ENCODE results near the gene WNT3.
"Not testable (repeated sequence)": the region's sequence is repeated elsewhere in the genome, so short reads cannot be mapped to it uniquely, and the experiment has no call there.

Gene WNT3

DNA sequence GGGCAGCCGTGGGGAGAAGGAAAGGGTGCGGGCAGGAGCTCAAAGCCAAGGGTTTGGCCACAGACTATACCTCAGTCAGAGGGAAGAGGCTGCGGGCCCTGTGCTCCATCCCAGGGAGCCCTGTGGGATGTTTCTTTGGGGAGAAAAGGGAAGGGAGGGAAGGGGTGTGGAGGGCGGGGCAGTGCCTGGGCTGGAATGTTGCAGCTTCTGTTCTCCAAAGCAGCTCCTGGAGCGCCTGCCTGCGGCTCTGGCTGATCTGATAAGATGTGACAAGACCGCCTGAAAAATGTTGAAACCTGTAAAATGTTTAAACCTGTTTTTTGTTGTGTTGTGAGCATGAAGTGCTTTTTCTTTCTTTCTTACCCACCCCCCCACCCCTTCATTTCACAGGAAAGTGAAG is 32.8 kb downstream of the WNT3 start:
- no peak for DNase-seq (ENCODE audit: low spot score)

DNA sequence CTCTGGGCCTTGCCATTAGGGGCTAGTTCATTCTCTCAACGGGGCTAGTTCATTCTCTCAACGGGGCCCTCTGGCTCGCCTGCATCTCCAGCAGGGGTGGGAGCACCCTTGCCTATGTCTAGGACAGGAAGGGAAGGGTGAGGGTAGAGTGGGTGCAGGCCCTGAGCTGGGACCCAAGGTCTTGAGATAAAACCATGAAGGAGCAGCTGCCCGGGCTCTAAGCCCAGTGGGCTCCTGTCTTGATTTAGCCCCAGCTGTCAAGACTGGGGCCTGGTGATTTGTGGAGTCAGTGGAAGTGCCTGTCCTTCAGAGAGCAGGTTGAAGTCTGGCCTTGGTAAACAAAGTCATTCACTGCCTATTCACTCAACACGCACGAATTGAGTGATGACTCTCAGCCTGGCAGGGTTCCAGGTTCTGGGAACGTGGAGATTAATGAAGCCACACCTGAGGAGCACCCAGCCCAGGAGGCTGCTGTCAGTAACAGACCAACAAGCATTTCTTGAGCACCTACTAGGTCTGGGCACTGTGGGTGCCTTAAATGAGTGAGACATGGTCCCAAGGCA is 35.4 kb downstream of the WNT3 start:
- DNase-seq (ENCODE audit: low spot score) = peak; percentile 46

GRCh38 chr17:46782250-46782953 is 36.1 kb downstream of the WNT3 start:
- peak; percentile 11 for DNase-seq (ENCODE audit: low spot score)

DNA sequence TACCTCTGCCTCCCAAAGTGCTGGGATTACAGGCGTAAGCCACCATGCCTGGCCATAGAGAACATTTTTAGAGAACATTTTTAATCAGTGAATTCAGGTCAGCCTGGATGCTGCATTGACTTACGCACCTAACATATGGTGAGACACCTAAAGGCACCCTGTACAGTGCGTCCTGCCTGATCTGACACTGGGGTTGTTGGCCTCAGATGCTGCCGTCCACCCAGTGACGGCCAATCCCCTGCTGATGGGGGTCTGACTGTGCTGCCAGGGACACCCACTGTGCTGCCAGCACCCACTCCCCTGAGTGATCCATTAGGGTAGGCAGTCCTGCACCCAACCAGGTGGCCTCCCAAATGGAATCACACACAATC is 38.5 kb downstream of the WNT3 start:
- no peak for DNase-seq (ENCODE audit: low spot score)

- no peak for DNase-seq (ENCODE audit: low spot score)
Measured at GRCh38 chr17:46777943-46778915, 40.3 kb downstream of the WNT3 start.

- no peak for DNase-seq (ENCODE audit: low spot score)
Measured at GRCh38 chr17:46776298-46777005, 42.0 kb downstream of the WNT3 start.

DNA sequence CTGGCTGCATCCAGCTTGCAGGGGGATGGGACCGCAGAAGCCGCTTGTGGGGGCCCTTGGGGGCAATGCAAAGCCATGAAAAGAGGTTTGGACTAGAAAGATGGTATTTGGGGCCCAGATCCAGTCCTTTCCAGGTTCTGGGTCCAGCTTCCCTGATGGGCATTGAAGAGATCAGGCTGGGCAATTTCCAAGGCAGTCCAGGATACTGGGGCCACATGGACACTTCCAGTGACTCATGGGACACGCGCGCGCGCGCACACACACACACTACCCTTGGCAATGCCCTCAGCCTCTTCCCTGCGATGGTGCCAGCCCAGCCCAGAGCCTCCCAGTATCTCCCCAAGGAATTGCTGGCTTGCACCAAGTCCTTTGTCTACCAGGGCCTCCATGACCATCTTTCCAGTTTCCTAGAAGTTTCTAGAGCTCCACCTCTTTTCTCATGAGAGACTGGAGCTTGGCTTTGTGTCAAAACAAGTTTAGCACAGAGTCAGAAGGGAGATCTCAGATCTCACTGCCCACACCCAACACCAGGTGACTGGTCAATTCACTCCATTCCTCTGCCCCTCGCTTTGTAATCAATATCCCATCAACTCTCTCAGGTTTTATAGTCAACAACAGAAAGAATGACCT is 44.3 kb downstream of the WNT3 start:
- no peak for DNase-seq (ENCODE audit: low spot score)

- DNase-seq (ENCODE audit: low spot score) = no peak
Measured at GRCh38 chr17:46773676-46774075, 44.8 kb downstream of the WNT3 start.

DNA sequence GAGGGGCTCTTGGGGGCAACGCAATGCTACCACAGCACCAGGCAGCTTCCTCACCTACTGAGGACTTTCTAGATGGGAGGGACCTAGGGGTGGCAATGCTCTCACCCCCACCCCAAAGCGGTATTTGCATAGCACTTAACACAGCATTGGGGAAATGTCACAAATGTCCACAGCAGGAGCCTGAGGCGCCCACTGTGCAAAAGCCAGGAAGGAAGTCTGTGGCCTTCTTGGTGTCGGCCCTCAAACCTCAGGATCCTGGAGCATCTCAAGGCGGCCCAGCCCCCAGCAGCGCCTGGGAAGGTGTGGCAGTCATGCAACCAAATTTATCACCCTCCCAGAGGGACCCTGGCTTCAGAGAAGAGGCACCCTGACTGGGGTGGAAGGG is 45.3 kb downstream of the WNT3 start:
- DNase-seq (ENCODE audit: low spot score) = no peak

DNA sequence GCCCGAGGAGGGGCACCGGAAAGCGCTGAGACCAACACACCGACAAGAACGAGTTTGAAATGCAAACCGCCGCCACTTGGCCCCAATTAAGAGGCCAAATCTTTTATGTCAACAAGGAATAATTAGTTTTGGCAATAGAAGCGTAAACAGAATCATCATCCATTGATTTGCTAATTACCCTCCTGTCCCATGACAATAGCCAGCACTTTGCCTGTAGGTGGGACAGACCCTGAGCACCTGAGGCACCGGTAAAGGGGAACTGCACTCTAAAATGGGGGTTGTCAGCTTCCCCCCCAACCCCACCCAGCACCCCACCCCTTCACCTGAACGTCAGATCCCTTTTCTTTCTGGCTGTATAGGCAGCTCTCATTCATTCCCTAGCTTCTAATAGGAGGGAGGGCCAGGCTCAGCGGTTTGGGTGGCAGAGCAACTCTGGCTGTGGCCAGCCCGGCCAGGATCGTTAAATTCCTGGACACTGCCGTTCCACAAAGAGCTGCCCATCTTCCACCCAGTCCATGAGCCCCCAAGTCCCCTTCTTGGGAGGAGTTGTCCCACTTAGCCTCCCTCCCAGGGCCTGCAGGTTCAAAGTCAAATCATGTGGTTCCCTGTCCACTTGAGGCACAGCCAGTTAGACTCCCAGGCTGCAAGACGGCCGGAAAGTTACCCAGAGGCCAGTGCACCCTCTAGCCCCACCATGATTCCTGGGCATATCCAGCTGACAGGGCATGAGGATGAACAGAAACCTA is 45.8 kb downstream of the WNT3 start:
- no peak for DNase-seq (ENCODE audit: low spot score)

DNA sequence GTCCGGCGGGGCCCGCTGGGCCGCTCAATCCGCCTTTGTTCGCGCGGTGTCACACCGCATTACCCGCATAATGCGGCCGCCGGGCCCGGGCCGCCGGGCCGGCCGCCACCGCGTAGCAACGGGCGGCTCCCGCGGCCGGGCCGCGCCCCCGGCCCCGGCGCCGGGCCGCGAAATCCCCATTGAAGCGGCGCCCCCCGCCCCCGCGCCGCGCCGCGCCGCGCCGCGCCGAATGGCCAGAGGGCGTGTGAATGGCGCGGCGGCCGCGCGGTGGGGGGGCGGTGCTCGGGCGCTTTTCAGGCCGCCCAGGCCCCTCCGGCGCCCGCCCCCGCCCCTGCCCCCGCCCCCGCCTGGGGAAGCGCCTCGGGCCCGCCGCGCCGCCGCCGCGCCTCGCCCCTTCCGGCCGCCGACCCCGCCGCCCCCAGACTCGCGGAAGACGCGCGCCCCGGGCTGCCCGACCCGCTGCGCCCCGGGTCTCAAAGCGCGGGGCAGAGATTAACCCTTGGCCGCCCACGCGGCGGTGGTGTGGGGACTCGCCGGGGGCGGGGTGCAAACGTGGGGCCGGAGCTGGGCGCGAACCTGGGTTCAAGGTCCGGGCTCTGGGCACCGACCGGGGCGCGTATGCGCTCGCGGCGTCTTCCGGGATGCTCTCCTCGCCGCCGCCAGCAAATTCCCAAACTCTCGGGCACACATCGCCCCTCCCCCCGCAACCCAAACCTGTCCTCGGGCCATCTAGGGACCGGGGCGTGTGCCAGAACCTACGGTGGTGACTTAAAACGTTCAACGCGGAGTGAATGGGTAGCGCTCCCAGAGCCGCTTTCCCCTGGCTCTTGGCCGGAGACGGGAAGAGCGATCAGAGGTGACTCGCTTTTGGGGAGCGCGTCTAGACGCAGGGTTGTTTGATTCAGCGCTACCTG is 46.7 kb downstream of the WNT3 start:
- peak; percentile 50 for DNase-seq (ENCODE audit: low spot score)

GRCh38 chr17:46770818-46771560 is 47.5 kb downstream of the WNT3 start:
- peak; percentile 45 for DNase-seq (ENCODE audit: low spot score)

GRCh38 chr17:46770439-46770817 is 48.1 kb downstream of the WNT3 start:
- DNase-seq (ENCODE audit: low spot score) = no peak

GRCh38 chr17:46769531-46770438 is 48.7 kb downstream of the WNT3 start:
- peak; percentile 6 for DNase-seq (ENCODE audit: low spot score)

- DNase-seq (ENCODE audit: low spot score) = not testable (repeated sequence)
Measured at GRCh38 chr17:46768896-46769295, 49.6 kb downstream of the WNT3 start.

- DNase-seq (ENCODE audit: low spot score) = no peak
Measured at GRCh38 chr17:46768540-46768870, 50.0 kb downstream of the WNT3 start.

GRCh38 chr17:46766493-46767491 is 51.7 kb downstream of the WNT3 start:
- DNase-seq (ENCODE audit: low spot score) = no peak

All from LoVo (cell line).